ENCODE measurements around the gene CD164L2.

DNA sequence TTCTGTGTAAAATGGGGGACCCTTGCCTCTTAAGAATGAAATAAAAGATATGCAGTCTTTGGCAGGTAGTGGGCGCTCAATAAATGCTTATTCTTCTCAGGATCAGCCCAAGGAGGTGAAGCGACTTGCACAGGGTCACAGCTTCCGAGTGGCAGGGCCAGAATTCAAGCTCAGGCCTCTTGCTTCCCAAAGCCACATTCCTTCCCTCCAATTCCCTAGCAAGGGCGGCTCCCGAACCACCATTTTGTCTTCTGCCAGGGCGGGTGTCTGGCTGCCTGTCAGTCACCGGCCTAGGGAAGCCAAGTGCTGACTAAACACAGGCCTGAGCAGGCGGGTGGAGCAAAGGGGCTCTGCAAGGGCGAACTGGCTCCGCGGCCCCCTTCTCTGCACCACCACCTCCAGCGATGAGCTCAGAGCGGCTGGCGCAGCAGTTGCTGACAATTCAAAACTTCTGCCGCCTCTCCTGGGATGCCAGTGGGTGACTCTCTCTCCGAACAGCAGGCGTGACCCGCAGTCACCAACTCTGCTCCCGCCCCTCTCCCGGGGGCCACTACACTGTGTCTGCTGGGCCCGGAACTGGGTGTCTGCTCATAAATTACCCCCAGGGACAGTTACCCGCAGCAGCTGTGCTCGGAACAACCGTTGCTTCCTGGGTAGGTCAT, 20.1 kb upstream of the CD164L2 start:
- peak; percentile 70 for TF ChIP-seq CTCF (IDR thresholded peaks at IDR 0.05)
- no peak for TF ChIP-seq EZH2 (IDR thresholded peaks at IDR 0.05; ENCODE audit: borderline replicate concordance, insufficient read depth, low read depth, low read length, poor library complexity, severe bottlenecking)
